H1 (cell line): ENCODE results near the gene CDC42EP1. TPM values are rescaled to one million over a fixed set of nuclear protein-coding genes. Genes with fewer than 3 reads are reported as not detected.

Experiments used
- CTCF ChIA-PET: fragments of 300-600 bp; sonication (Branson Sonifier 250); formaldehyde crosslinking; loops from one replicate; lab custom pipeline; 2021; ENCODE audit not compliant: partially characterized antibody; lab: Charles Lee
- POLR2A ChIA-PET: fragments of 300-600 bp; sonication (Branson Sonifier 250); formaldehyde crosslinking; loops from one replicate; lab custom pipeline; 2021; ENCODE audit warnings: inconsistent platforms; ENCODE audit not compliant: partially characterized antibody; lab: Charles Lee
- DNase-seq, 2 experiments: peaks; one replicate each; pipeline versions ENCODE4 v3.0.0 to v3.0.0-alpha.2; 2010 to 2022; ENCODE audit warnings: low spot score in 2 of 2, low read depth in 1 of 2, mixed read lengths in 1 of 2
- FAIRE-seq: peaks from 2 replicates; lab custom pipeline; 2011; peaks lifted over from hg19 to GRCh38; lab: Jason Lieb, UNC
- H2AFZ ChIP-seq: 2 replicates; pipeline ENCODE4 v1.8.1; 2012; ENCODE audit warnings: low read length, inconsistent platforms
- H2AK5ac ChIP-seq: 2 replicates; pipeline ENCODE4 v1.6.1; 2013; ENCODE audit warnings: low read depth, low read length
- H2BK120ac ChIP-seq: replicated peaks from 2 replicates; pipeline ENCODE3; 2013; ENCODE audit warnings: low read depth, low read length, inconsistent platforms
- H2BK12ac ChIP-seq: 2 replicates; pipeline ENCODE4 v1.6.1; 2013; ENCODE audit warnings: low read depth, low read length
- H2BK15ac ChIP-seq: 2 replicates; pipeline ENCODE4 v1.6.1; 2013; ENCODE audit warnings: low read length
- H2BK20ac ChIP-seq: 2 replicates; pipeline ENCODE4 v1.6.1; 2013; ENCODE audit warnings: low read length
- H2BK5ac ChIP-seq: 2 replicates; pipeline ENCODE4 v1.6.1; 2013; ENCODE audit warnings: low read depth, low read length
- H3K14ac ChIP-seq: 2 replicates; pipeline ENCODE4 v1.6.1; 2013; ENCODE audit warnings: inconsistent platforms; ENCODE audit not compliant: insufficient read length
- H3K18ac ChIP-seq: 2 replicates; pipeline ENCODE4 v1.6.1; 2013; ENCODE audit warnings: low read length; ENCODE audit errors: extremely low read depth
- H3K23ac ChIP-seq: 2 replicates; pipeline ENCODE4 v1.6.1; 2013; ENCODE audit warnings: inconsistent platforms; ENCODE audit not compliant: insufficient read length
- H3K23me2 ChIP-seq: 2 replicates; pipeline ENCODE4 v1.6.1; 2013; ENCODE audit warnings: low read depth, low read length
- H3K27ac ChIP-seq: 2 replicates; pipeline ENCODE4 v1.6.1; 2011; ENCODE audit warnings: low read depth, low read length, inconsistent platforms
- H3K27me3 ChIP-seq, 4 experiments: replicated peaks in 1 of 4; 1 replicate in 1 of 4; 2 replicates in 3 of 4; pipeline versions ENCODE4 v1.6.1 to v1.8.1; 2011 to 2013; ENCODE audit warnings: low read length in 3 of 4, mild to moderate bottlenecking in 3 of 4, inconsistent platforms in 2 of 4, mixed read lengths in 2 of 4, moderate library complexity in 1 of 4; ENCODE audit not compliant: control insufficient read depth in 3 of 4, insufficient read depth in 3 of 4; ENCODE audit errors: extremely low read depth in 1 of 4
- H3K36me3 ChIP-seq, 4 experiments: 2 replicates each; pipeline versions ENCODE4 v1.6.1 to v1.8.1; 2011 to 2013; ENCODE audit warnings: mild to moderate bottlenecking in 4 of 4, low read length in 3 of 4, moderate library complexity in 2 of 4, control low read depth in 1 of 4, inconsistent platforms in 1 of 4; ENCODE audit not compliant: insufficient read depth in 4 of 4, control insufficient read depth in 2 of 4
- H3K4ac ChIP-seq: replicated peaks from 2 replicates; pipeline ENCODE3; 2013; ENCODE audit warnings: low read length, low read depth, mixed read lengths, inconsistent platforms; ENCODE audit not compliant: insufficient read length
- H3K4me1 ChIP-seq, 4 experiments: replicated peaks in 1 of 4; 1 replicate in 1 of 4; 2 replicates in 3 of 4; pipeline versions ENCODE4 v1.6.1 to v1.8.1; 2011 to 2013; ENCODE audit warnings: low read length in 3 of 4, inconsistent platforms in 2 of 4, mixed read lengths in 1 of 4; ENCODE audit not compliant: insufficient read depth in 4 of 4, control insufficient read depth in 3 of 4
- H3K4me2 ChIP-seq, 2 experiments: 2 replicates each; pipeline versions ENCODE4 v1.6.1 to v1.8.1; 2011 to 2013; ENCODE audit warnings: low read depth in 2 of 2, low read length in 2 of 2, control low read depth in 1 of 2, inconsistent platforms in 1 of 2, mild to moderate bottlenecking in 1 of 2; ENCODE audit not compliant: insufficient read depth in 1 of 2
- H3K4me3 ChIP-seq, 4 experiments: fragments of 200-600, 300-600 bp in 1 of 4; sonication (generic), shearing (Covaris generic), sonication (Bioruptor Twin) in 1 of 4; 2 replicates each; pipeline versions ENCODE4 v1.5.1 to v1.8.1; 2011 to 2016; ENCODE audit warnings: low read length in 4 of 4, low read depth in 3 of 4, control low read depth in 2 of 4, inconsistent platforms in 2 of 4, mild to moderate bottlenecking in 2 of 4, mixed read lengths in 1 of 4, moderate library complexity in 1 of 4; ENCODE audit not compliant: insufficient read depth in 2 of 4; ENCODE audit errors: extremely low read depth in 1 of 4
- H3K56ac ChIP-seq: replicated peaks from 2 replicates; pipeline ENCODE3; 2013; ENCODE audit warnings: low read depth, mild to moderate bottlenecking, mixed read lengths, low read length, inconsistent platforms; ENCODE audit not compliant: insufficient read length
- H3K79me1 ChIP-seq: 2 replicates; pipeline ENCODE4 v1.6.1; 2013; ENCODE audit warnings: low read depth, low read length, control low read depth
- H3K79me2 ChIP-seq, 2 experiments: 2 replicates each; pipeline versions ENCODE4 v1.6.1 to v1.8.1; 2012 to 2013; ENCODE audit warnings: low read length in 2 of 2, mild to moderate bottlenecking in 2 of 2, inconsistent platforms in 1 of 2; ENCODE audit not compliant: insufficient read depth in 2 of 2, control insufficient read depth in 1 of 2
- H3K9ac ChIP-seq, 4 experiments: replicated peaks in 1 of 4; 1 replicate in 1 of 4; 2 replicates in 3 of 4; pipeline versions ENCODE4 v1.6.1 to v1.8.1; 2011 to 2013; ENCODE audit warnings: low read depth in 3 of 4, low read length in 3 of 4, control low read depth in 2 of 4, mild to moderate bottlenecking in 2 of 4, moderate library complexity in 2 of 4, inconsistent platforms in 1 of 4; ENCODE audit errors: extremely low read depth in 1 of 4
- H3K9me3 ChIP-seq, 2 experiments: 2 replicates each; pipeline versions ENCODE4 v1.6.1 to v1.8.1; 2012 to 2013; ENCODE audit warnings: mild to moderate bottlenecking in 2 of 2, moderate library complexity in 2 of 2, control low read depth in 1 of 2, inconsistent platforms in 1 of 2, low read depth in 1 of 2, low read length in 1 of 2, mixed read lengths in 1 of 2; ENCODE audit not compliant: insufficient read depth in 2 of 2
- H4K20me1 ChIP-seq, 2 experiments: replicated peaks in 1 of 2; 2 replicates each; pipeline versions ENCODE3 to v1.8.1; 2011 to 2013; ENCODE audit warnings: inconsistent platforms in 2 of 2, low read length in 2 of 2, mild to moderate bottlenecking in 1 of 2; ENCODE audit not compliant: insufficient read depth in 2 of 2, control insufficient read depth in 1 of 2
- H4K5ac ChIP-seq: 2 replicates; pipeline ENCODE4 v1.6.1; 2013; ENCODE audit warnings: low read length, low read depth, mixed read lengths, inconsistent platforms; ENCODE audit not compliant: insufficient read length
- H4K8ac ChIP-seq: 2 replicates; pipeline ENCODE4 v1.8.0; 2013; ENCODE audit warnings: mild to moderate bottlenecking, moderate library complexity, low read length, inconsistent platforms; ENCODE audit not compliant: insufficient read depth; ENCODE audit errors: extremely low read depth
- H4K91ac ChIP-seq: replicated peaks from 2 replicates; pipeline ENCODE3; 2013; ENCODE audit warnings: low read length, mixed read lengths, inconsistent platforms; ENCODE audit not compliant: insufficient read length
- BACH1 ChIP-seq: IDR thresholded peaks from 2 replicates; pipeline ENCODE4 v1.6.1; 2012; ENCODE audit warnings: low read length, improper control_type of control experiment
- BCL11A ChIP-seq, 2 experiments: IDR thresholded peaks; one replicate each; pipeline ENCODE4 v1.6.1; 2011; ENCODE audit warnings: low read depth in 2 of 2, low read length in 2 of 2, mild to moderate bottlenecking in 2 of 2
- CBX5 ChIP-seq: fragments of 300-800, 300-1000 bp; sonication (generic); IDR thresholded peaks from 2 replicates; pipeline ENCODE4 v1.7.1; 2016; ENCODE audit warnings: antibody characterized with exemption, low read length, low read depth
- CTBP2 ChIP-seq: IDR thresholded peaks from 2 replicates; pipeline ENCODE4 v1.7.0; 2011; ENCODE audit warnings: borderline replicate concordance, mild to moderate bottlenecking, moderate library complexity, mixed read lengths, low read length; ENCODE audit not compliant: insufficient read depth, insufficient read length
- EGR1 ChIP-seq: IDR thresholded peaks from 2 replicates; pipeline ENCODE4 v1.6.1; 2011; ENCODE audit warnings: low read depth, low read length, borderline replicate concordance
- GTF2F1 ChIP-seq: IDR thresholded peaks from 2 replicates; pipeline ENCODE4 v1.6.1; 2012; ENCODE audit warnings: low read depth, low read length, improper control_type of control experiment, borderline replicate concordance
- NANOG ChIP-seq: IDR thresholded peaks from 2 replicates; pipeline ENCODE4 v1.6.1; 2011; ENCODE audit warnings: low read length, low read depth, mild to moderate bottlenecking, inconsistent platforms; ENCODE audit not compliant: insufficient read depth, poor library complexity, severe bottlenecking
- SAP30 ChIP-seq: fragments of 300-600 bp; sonication (generic); IDR thresholded peaks from 2 replicates; pipeline ENCODE4 v1.7.1; 2012; ENCODE audit warnings: low read length, moderate library complexity, mild to moderate bottlenecking, inconsistent platforms; ENCODE audit not compliant: insufficient read depth, insufficient replicate concordance
- TCF12 ChIP-seq: IDR thresholded peaks from 2 replicates; pipeline ENCODE4 v1.6.1; 2011; ENCODE audit warnings: low read depth, mild to moderate bottlenecking, low read length
- ZNF274 ChIP-seq: IDR thresholded peaks from 2 replicates; pipeline ENCODE4 v1.7.0; 2012; ENCODE audit warnings: low read length, borderline replicate concordance; ENCODE audit errors: extremely low read depth
- polyA plus RNA-seq, 7 experiments: library from polyadenylated mRNA; depleted of rRNA in 3 of 7; stranded (reverse) in 5 of 7; unstranded in 2 of 7; fragments of >200 nt in 5 of 7; fragments of 200-250 nt in 2 of 7; gene quantifications; 1 replicate in 5 of 7; 2 replicates in 1 of 7; 4 replicates in 1 of 7; pipeline versions ENCODE4 v1.2.1 to v1.2.3, GENCODE V29; 2011 to 2013; ENCODE audit warnings: missing spikeins in 2 of 7, mixed read lengths in 2 of 7
- total RNA-seq: library from RNA; stranded (reverse); fragmentation: NEBNext Ultra II Directional; extraction: Animal tissue kit (Norgen Biotek cat#: 25700); gene quantifications from 2 replicates; pipeline ENCODE4 v1.2.1, GENCODE V29; 2021
- TF ChIP-seq, protein P1 (sequence below): IDR thresholded peaks from 2 replicates; pipeline ENCODE4 v1.6.1; 2011; ENCODE audit warnings: low read length, improper control_type of control experiment

The CDC42EP1 gene
- total and polyA plus RNA-seq, 2 of the 8 experiments (the other 6 are each of a cell fraction or from before 2014, with no cell fraction given), result 8.3 to 11.2 TPM

DNA sequence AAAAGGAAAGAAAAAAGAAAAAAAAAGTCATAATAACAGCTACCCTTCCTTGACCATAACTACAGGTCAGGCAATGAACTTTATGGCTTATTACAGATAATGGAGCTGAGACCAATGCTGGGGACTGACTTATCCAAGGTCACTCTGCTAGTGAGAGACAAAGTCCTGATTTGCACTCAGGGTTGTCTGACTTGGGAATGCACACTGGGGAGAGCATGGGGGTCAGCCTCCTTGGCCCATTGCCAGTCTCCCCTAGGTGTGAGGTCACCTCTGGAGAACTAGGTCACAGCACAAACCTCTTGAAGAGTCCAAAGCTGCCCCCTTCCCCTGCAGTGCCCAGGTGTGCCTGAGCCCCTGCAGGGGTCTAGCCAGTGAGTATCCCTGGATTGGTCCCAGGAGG lies 5.3 kb upstream of the CDC42EP1 start:
- no peak overlapping the region for H2BK20ac ChIP-seq
- H3K56ac ChIP-seq, result no peak overlapping the region
- no peak overlapping the region for H2BK120ac ChIP-seq
- no peak overlapping the region for H4K8ac ChIP-seq
- no peaks in the 10 kb centered on the region for H3K36me3 ChIP-seq
- H3K4me3 ChIP-seq, result no peak overlapping the region
- no peak overlapping the region for H4K5ac ChIP-seq
- DNase-seq (no peak), FAIRE-seq (no peak)
- no peak overlapping the region for H2BK15ac ChIP-seq
- no peak for TF ChIP-seq BACH1
- TF ChIP-seq ZNF274, result no peak
- no peak for TF ChIP-seq NANOG
- TF ChIP-seq CBX5, result no peak
- no peak for TF ChIP-seq GTF2F1
- TF ChIP-seq BCL11A (IDR thresholded peaks at IDR 0.05; ENCODE audit: low read depth in 2 of 2, low read length in 2 of 2), result no peak
- no peak for TF ChIP-seq SAP30
- TF ChIP-seq, protein P1, sequence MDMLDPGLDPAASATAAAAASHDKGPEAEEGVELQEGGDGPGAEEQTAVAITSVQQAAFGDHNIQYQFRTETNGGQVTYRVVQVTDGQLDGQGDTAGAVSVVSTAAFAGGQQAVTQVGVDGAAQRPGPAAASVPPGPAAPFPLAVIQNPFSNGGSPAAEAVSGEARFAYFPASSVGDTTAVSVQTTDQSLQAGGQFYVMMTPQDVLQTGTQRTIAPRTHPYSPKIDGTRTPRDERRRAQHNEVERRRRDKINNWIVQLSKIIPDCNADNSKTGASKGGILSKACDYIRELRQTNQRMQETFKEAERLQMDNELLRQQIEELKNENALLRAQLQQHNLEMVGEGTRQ, result no peak
- no peak for TF ChIP-seq TCF12
- TF ChIP-seq EGR1, result no peak
- no peak for TF ChIP-seq CTBP2
- peaks cover 10% of the 10 kb centered on the region for H3K23me2 ChIP-seq
- no peak overlapping the region for H3K18ac ChIP-seq
- peak overlapping the region; percentile 54 for H4K91ac ChIP-seq
- no peak overlapping the region for H3K4me2 ChIP-seq
- no peak overlapping the region for H2AK5ac ChIP-seq
- H3K4ac ChIP-seq, result no peak overlapping the region
- ChIA-PET POLR2A (no interaction called here), CTCF (interaction anchor here (0.7 to 39.4 kb wide), 6 partner anchors 8 to 243 kb away, joined by 3 to 1347 read pairs (median 6); no protein-coding TSS in a partner anchor)
- no peak overlapping the region; the same call in 1 of the 2 replicates for H2BK12ac ChIP-seq
- no peak overlapping the region for H3K14ac ChIP-seq
- H3K79me1 ChIP-seq, result no peaks in the 10 kb centered on the region
- no peak overlapping the region for H2AFZ ChIP-seq
- H3K9ac ChIP-seq, result no peak overlapping the region
- peaks cover 5 to 39% (median 19%) of the 10 kb centered on the region in 4 experiments for H3K4me1 ChIP-seq
- H3K79me2 ChIP-seq, result no peaks in the 10 kb centered on the region
- no peak overlapping the region for H3K23ac ChIP-seq
- no peaks in the 10 kb centered on the region for H3K9me3 ChIP-seq
- H3K27ac ChIP-seq, result no peak overlapping the region
- no peak overlapping the region for H2BK5ac ChIP-seq
- H3K27me3 ChIP-seq, result peaks cover 0 to 12% (median 7%) of the 10 kb centered on the region in 4 experiments; a peak in 5 of 7 replicates
- H4K20me1 ChIP-seq, result no peaks in the 10 kb centered on the region
